ENCODE data around the gene MECR.

MECR gene

DNA sequence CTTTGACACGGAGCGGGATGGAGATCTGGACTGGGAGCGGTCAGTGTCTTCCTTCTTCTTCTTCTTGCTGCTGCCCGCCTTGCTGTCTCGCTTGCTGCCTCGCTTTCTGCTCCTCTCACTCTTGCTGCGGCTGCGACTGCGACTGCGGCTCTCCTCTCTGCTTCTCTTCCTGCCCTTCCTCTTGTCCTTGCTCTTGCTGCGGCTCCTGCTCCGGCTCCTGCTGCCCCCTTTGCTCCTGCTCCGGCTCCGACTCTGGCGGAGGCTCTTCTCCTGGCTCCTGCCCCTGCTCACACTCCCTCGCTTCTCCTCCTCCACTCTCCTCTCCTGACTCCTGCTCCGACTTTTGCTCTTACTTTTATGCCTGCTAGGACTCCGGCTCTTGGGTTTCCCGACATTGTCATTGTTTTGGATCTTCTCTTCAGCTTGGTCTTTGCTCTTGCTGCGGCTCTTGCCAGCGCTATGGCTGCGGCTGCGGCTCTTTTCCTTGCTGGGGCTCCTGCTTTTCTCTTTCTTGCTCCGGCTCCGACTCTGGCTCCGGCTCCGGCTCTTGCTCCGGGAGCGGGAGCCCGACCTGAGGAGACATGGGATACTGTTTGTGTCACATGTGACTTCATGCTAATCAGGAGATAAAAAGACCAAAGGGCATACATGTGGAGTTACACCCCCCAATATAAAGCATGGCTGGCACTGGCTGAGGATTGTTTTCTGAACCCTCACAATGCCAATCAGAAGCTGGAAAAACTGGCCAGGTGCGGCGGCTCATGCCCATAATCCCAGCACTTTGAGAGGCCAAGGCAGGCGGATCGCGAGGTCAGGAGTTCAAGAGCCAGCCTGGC, 81.9 kb downstream of the MECR start:
- no peak overlapping the region for H3K4me3 ChIP-seq (ENCODE audit: low read depth, low read length)
- H3K27ac ChIP-seq: no peak overlapping the region
- H3K27me3 ChIP-seq (ENCODE audit: insufficient read depth, low read depth, severe bottlenecking): no peaks in the 10 kb centered on the region
- no peaks in the 10 kb centered on the region for H3K9me3 ChIP-seq (ENCODE audit: severe bottlenecking)
- peaks cover 91% of the 10 kb centered on the region for H3K36me3 ChIP-seq
- DNase-seq: no peak
- no peak for TF ChIP-seq CTCF (IDR thresholded peaks at IDR 0.05; ENCODE audit: low read depth, low read length)

- Histone ChIP-seq H3K27me3 (ENCODE audit: insufficient read depth, low read depth, severe bottlenecking) (no peaks in the 10 kb centered on the region), H3K27ac (no peak overlapping the region), H3K36me3 (peaks cover 63% of the 10 kb centered on the region), H3K4me3 (ENCODE audit: low read depth, low read length) (no peak overlapping the region), H3K9me3 (ENCODE audit: severe bottlenecking) (no peaks in the 10 kb centered on the region)
- no peak for TF ChIP-seq CTCF (IDR thresholded peaks at IDR 0.05; ENCODE audit: low read depth, low read length)
- DNase-seq: no peak
Observed at GRCh38 chr1:29145739-29146437, 84.8 kb downstream of the MECR start.

GRCh38 chr1:29144178-29144577, 86.6 kb downstream of the MECR start:
- Histone ChIP-seq H3K9me3 (ENCODE audit: severe bottlenecking) (no peaks in the 10 kb centered on the region), H3K27ac (no peak overlapping the region), H3K4me3 (ENCODE audit: low read depth, low read length) (no peak overlapping the region), H3K36me3 (peaks cover 47% of the 10 kb centered on the region), H3K27me3 (ENCODE audit: insufficient read depth, low read depth, severe bottlenecking) (no peaks in the 10 kb centered on the region)
- DNase-seq: no peak
- no peak for TF ChIP-seq CTCF (IDR thresholded peaks at IDR 0.05; ENCODE audit: low read depth, low read length)

DNA sequence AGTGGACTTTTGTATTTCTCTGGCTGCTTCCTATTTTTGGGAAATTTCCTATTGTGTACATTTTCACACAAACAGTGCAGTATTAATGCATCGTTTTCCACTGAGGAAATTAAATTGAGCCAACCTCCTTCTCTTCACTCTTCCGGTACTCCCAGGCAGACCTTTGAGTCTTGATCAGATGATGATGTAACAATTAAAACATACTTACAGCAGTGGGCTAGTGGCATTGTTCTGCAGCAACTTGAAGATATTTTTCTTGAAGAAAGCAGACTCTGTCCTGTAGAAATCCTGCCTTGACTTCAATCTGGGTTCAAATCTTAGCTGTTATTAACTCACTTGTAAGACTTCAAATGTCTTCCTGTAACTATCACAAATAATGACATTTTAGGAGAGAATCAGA, 88.0 kb downstream of the MECR start:
- no peak for DNase-seq
- H3K27me3 ChIP-seq (ENCODE audit: insufficient read depth, low read depth, severe bottlenecking): no peaks in the 10 kb centered on the region
- no peak overlapping the region for H3K27ac ChIP-seq
- H3K9me3 ChIP-seq (ENCODE audit: severe bottlenecking): no peaks in the 10 kb centered on the region
- no peak for TF ChIP-seq CTCF (IDR thresholded peaks at IDR 0.05; ENCODE audit: low read depth, low read length)
- peaks cover 32% of the 10 kb centered on the region for H3K36me3 ChIP-seq
- H3K4me3 ChIP-seq (ENCODE audit: low read depth, low read length): no peak overlapping the region

All from WERI-Rb-1 (cell line).